Neural cell (in vitro differentiated cells): ENCODE data around the gene CD101.

Source experiments
- CTCF ChIP-seq: fragments of 450-650 bp; IDR thresholded peaks from 2 replicates; pipeline ENCODE4 v1.5.1; 2014; ENCODE audit warnings: antibody characterized with exemption, mild to moderate bottlenecking, moderate library complexity; ENCODE audit not compliant: poor library complexity, severe bottlenecking
- EP300 ChIP-seq: fragments of 450-650 bp; conservative IDR thresholded peaks from 2 replicates; pipeline ENCODE4 v1.6.1; 2014; ENCODE audit warnings: antibody characterized with exemption, mild to moderate bottlenecking, moderate library complexity; ENCODE audit not compliant: poor library complexity, severe bottlenecking
- EZH2 ChIP-seq: fragments of 200-600, 300-800 bp; shearing (Covaris generic), sonication (generic); IDR thresholded peaks from 2 replicates; pipeline ENCODE4 v1.6.1; 2014; ENCODE audit warnings: antibody characterized with exemption, low read length, borderline replicate concordance, mild to moderate bottlenecking; ENCODE audit not compliant: insufficient read depth, poor library complexity, severe bottlenecking
- POLR2AphosphoS5 ChIP-seq: IDR thresholded peaks from 2 replicates; pipeline ENCODE4 v1.6.1; 2012
- REST ChIP-seq: IDR thresholded peaks from 2 replicates; pipeline ENCODE4 v1.6.1; 2012; ENCODE audit warnings: borderline replicate concordance

DNA sequence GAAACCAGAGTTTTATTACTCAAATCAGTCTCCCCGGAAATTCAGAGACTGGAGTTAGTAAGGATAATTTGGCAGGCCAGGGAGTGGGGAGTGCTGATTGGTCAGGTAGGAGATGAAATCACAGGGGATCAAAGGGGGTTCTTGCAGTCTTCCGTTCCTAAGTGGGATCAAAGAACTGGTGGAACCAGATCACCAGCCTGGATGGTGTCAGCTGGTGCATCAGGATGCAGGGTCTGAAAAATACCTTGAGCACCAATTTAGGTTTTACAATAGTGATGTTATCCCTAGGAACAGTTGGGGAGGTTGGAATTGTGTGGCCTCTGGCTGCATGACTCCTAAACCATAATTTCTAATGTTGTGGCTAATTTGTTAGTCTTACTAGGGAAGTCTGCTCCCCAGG is 1.4 kb upstream of the CD101 start:
- no peak for TF ChIP-seq EZH2
- no peak for TF ChIP-seq CTCF
- TF ChIP-seq REST: no peak
- TF ChIP-seq EP300: no peak
- TF ChIP-seq POLR2AphosphoS5: no peak
